ENCODE data around the gene STARD5.

GRCh38 chr15:81301815-81302399, 22.0 kb downstream of the STARD5 start:
- TF ChIP-seq, protein P1, sequence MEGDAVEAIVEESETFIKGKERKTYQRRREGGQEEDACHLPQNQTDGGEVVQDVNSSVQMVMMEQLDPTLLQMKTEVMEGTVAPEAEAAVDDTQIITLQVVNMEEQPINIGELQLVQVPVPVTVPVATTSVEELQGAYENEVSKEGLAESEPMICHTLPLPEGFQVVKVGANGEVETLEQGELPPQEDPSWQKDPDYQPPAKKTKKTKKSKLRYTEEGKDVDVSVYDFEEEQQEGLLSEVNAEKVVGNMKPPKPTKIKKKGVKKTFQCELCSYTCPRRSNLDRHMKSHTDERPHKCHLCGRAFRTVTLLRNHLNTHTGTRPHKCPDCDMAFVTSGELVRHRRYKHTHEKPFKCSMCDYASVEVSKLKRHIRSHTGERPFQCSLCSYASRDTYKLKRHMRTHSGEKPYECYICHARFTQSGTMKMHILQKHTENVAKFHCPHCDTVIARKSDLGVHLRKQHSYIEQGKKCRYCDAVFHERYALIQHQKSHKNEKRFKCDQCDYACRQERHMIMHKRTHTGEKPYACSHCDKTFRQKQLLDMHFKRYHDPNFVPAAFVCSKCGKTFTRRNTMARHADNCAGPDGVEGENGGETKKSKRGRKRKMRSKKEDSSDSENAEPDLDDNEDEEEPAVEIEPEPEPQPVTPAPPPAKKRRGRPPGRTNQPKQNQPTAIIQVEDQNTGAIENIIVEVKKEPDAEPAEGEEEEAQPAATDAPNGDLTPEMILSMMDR (conservative IDR thresholded peaks at IDR 0.05): no peak
- no peak for TF ChIP-seq ZFX (IDR thresholded peaks at IDR 0.05)

Data from C4-2B (cell line).